Measurements from ENCODE around the gene MRPS11.

DNA sequence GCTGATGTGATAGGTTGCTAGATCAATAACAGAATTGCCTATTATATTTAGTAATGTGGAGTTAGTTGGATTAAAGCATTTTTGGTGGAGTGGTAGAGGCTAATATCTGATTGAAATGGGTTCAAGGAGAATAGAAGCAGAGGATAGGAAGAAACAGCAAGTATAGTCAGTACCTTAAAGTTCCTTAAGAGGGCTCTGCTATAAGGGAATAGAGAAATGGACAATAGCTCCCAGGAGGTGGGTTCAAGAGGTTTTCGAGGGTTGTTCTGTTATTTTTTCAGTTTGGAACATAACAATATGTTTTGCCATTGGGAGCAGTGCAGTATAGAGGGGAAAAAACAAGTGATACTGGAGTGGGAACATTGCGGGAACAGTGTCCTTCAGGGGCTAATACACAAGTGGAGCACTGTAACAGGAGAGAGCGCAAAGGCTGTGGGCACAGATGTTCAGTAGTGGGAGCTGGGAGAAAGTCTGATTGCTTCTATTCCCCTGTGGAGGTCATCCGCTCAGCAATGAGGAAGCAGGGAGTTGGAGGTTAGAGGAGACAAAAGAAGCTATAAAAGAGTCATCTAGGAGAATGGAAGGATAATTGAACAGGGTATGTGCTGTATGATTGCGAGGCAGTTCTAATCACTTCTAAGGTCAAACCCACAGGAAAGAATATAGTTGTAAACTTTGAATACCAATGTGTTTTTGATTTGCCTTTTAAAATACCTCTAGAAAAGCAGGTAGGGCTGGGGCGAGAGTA, 3.3 kb downstream of the MRPS11 start:
- TF ChIP-seq, protein P1, sequence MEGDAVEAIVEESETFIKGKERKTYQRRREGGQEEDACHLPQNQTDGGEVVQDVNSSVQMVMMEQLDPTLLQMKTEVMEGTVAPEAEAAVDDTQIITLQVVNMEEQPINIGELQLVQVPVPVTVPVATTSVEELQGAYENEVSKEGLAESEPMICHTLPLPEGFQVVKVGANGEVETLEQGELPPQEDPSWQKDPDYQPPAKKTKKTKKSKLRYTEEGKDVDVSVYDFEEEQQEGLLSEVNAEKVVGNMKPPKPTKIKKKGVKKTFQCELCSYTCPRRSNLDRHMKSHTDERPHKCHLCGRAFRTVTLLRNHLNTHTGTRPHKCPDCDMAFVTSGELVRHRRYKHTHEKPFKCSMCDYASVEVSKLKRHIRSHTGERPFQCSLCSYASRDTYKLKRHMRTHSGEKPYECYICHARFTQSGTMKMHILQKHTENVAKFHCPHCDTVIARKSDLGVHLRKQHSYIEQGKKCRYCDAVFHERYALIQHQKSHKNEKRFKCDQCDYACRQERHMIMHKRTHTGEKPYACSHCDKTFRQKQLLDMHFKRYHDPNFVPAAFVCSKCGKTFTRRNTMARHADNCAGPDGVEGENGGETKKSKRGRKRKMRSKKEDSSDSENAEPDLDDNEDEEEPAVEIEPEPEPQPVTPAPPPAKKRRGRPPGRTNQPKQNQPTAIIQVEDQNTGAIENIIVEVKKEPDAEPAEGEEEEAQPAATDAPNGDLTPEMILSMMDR (IDR thresholded peaks at IDR 0.05 in 4 of 5, conservative IDR thresholded peaks at IDR 0.05 in 1 of 5), result no peak
- no peak for TF ChIP-seq POLR2A (IDR thresholded peaks at IDR 0.05)
